ENCODE data around the gene PGC. TPM values are rescaled to one million over a fixed set of nuclear protein-coding genes. Genes with fewer than 3 reads are reported as not detected.

Gene PGC
- total and polyA plus RNA-seq, 9 of the 15 experiments (the other 6 are each of a cell fraction or from before 2014, with no cell fraction given), result 0.17 to 0.40 TPM; not detected in 7

DNA sequence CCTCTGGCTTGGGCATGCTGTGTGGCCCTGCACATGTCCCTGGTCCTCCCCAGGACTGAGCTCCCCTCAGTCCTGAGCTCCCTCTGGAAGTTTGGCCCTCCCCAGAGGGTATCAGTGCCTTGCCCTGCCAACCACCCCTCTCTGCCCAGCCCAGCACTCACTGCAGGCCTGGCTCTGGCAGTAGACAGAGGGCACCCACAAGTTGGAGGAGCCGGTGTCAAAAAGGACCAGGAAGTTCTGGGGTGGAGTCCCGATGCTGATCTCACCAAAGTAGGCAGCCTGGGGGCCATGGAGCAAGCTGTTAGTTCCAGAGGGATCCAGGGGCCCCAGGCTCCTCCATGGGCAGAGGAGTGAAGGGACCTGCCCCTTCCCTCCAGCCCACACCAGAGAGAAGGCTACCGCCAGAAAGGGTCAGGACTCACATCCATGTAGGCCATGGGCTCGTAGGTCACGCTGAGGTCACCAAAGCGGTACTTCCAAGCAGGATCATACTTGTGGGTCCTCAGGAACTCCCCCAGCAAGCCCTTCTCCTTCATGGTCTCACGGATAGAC is 2.9 kb downstream of the PGC start:
- H3K4me3 ChIP-seq, result no peak overlapping the region
- no peaks in the 10 kb centered on the region for H3K9me1 ChIP-seq (ENCODE audit: control insufficient read depth, insufficient read depth, low read length)
- FAIRE-seq, result no peak
- 10% methylated on average over 7 of the region's 7 CpGs for WGBS (ENCODE audit: insufficient coverage, low coverage, missing lambda C conversion rate)
- ChIA-PET POLR2A (interaction anchor here (0.6 to 1.0 kb wide), 2 partner anchors 13 to 344 kb away, joined by 3 to 4 read pairs; no protein-coding TSS in a partner anchor), CTCF (ENCODE audit: low intra/inter-chr PET ratio) (no interaction called here)
- no peak overlapping the region for H2AFZ ChIP-seq (ENCODE audit: low read depth, low read length)
- no peaks in the 10 kb centered on the region for H3K9me3 ChIP-seq (replicated peaks; ENCODE audit: control insufficient read depth, insufficient read depth, low read depth, low read length)
- H4K20me1 ChIP-seq (replicated peaks; ENCODE audit: control insufficient read depth, insufficient read depth, low read length), result no peaks in the 10 kb centered on the region; the same call in none of the 2 replicates
- intact Hi-C loops (cut with micrococcal nuclease) (no loop called here), in situ Hi-C loops (cut with MboI) (no loop called here)
- H3K27me3 ChIP-seq (ENCODE audit: control insufficient read depth in 2 of 2, insufficient read depth in 2 of 2, low read length in 2 of 2), result peaks cover 29 to 48% of the 10 kb centered on the region in 2 experiments; a peak in 4 of 5 replicates
- no TSS peak for BruUV-seq (replicated peaks)
- no peak overlapping the region for H3K27ac ChIP-seq (ENCODE audit: extremely low read depth, low read depth, low read length)
- no peak overlapping the region for H3K9ac ChIP-seq (ENCODE audit: insufficient read depth in 1 of 2, low read depth in 2 of 2, low read length in 2 of 2)
- DNase-seq (ENCODE audit: extremely low read depth in 1 of 4, low spot score in 3 of 4), result no peak
- H3K36me3 ChIP-seq (ENCODE audit: control insufficient read depth, insufficient read depth, low read length), result no peaks in the 10 kb centered on the region
- TF ChIP-seq SMARCC2 (IDR thresholded peaks at IDR 0.05; ENCODE audit: low read depth) (no peak), MAFF (IDR thresholded peaks at IDR 0.05; ENCODE audit: low read length) (no peak), MEF2D (tag; conservative IDR thresholded peaks at IDR 0.05; ENCODE audit: low read depth) (no peak), OTX1 (CRISPR knock-in tag; IDR thresholded peaks at IDR 0.05) (no peak), ADNP (tag; IDR thresholded peaks at IDR 0.05) (no peak), TCF7 (IDR thresholded peaks at IDR 0.05; ENCODE audit: borderline replicate concordance) (no peak), ZNF444 (CRISPR knock-in tag; IDR thresholded peaks at IDR 0.05) (no peak), ZC3H4 (CRISPR knock-in tag; IDR thresholded peaks at IDR 0.05; ENCODE audit: borderline replicate concordance) (no peak), ZNF253 (CRISPR knock-in tag; conservative IDR thresholded peaks at IDR 0.05) (no peak), CREBBP (IDR thresholded peaks at IDR 0.05; ENCODE audit: low read depth, low read length) (no peak), ZNF263 (CRISPR knock-in tag; IDR thresholded peaks at IDR 0.05; ENCODE audit: borderline replicate concordance) (no peak)
- TF ChIP-seq, protein P1, sequence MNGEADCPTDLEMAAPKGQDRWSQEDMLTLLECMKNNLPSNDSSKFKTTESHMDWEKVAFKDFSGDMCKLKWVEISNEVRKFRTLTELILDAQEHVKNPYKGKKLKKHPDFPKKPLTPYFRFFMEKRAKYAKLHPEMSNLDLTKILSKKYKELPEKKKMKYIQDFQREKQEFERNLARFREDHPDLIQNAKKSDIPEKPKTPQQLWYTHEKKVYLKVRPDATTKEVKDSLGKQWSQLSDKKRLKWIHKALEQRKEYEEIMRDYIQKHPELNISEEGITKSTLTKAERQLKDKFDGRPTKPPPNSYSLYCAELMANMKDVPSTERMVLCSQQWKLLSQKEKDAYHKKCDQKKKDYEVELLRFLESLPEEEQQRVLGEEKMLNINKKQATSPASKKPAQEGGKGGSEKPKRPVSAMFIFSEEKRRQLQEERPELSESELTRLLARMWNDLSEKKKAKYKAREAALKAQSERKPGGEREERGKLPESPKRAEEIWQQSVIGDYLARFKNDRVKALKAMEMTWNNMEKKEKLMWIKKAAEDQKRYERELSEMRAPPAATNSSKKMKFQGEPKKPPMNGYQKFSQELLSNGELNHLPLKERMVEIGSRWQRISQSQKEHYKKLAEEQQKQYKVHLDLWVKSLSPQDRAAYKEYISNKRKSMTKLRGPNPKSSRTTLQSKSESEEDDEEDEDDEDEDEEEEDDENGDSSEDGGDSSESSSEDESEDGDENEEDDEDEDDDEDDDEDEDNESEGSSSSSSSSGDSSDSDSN (IDR thresholded peaks at IDR 0.05; ENCODE audit: borderline replicate concordance in 1 of 2, low read depth in 2 of 2, low read length in 2 of 2), result no peak
- TF ChIP-seq, protein P2, sequence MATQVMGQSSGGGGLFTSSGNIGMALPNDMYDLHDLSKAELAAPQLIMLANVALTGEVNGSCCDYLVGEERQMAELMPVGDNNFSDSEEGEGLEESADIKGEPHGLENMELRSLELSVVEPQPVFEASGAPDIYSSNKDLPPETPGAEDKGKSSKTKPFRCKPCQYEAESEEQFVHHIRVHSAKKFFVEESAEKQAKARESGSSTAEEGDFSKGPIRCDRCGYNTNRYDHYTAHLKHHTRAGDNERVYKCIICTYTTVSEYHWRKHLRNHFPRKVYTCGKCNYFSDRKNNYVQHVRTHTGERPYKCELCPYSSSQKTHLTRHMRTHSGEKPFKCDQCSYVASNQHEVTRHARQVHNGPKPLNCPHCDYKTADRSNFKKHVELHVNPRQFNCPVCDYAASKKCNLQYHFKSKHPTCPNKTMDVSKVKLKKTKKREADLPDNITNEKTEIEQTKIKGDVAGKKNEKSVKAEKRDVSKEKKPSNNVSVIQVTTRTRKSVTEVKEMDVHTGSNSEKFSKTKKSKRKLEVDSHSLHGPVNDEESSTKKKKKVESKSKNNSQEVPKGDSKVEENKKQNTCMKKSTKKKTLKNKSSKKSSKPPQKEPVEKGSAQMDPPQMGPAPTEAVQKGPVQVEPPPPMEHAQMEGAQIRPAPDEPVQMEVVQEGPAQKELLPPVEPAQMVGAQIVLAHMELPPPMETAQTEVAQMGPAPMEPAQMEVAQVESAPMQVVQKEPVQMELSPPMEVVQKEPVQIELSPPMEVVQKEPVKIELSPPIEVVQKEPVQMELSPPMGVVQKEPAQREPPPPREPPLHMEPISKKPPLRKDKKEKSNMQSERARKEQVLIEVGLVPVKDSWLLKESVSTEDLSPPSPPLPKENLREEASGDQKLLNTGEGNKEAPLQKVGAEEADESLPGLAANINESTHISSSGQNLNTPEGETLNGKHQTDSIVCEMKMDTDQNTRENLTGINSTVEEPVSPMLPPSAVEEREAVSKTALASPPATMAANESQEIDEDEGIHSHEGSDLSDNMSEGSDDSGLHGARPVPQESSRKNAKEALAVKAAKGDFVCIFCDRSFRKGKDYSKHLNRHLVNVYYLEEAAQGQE (IDR thresholded peaks at IDR 0.05; ENCODE audit: borderline replicate concordance), result no peak
- TF ChIP-seq, protein P2 (CRISPR knock-in tag; IDR thresholded peaks at IDR 0.05; ENCODE audit: low read depth), result no peak
- no peak overlapping the region for H3K4me2 ChIP-seq (ENCODE audit: insufficient read depth, low read length)
- ATAC-seq, result no peak
- no peaks in the 10 kb centered on the region for H3K79me2 ChIP-seq (ENCODE audit: control insufficient read depth, insufficient read depth, low read length)
- peaks cover 14 to 18% of the 10 kb centered on the region in 2 experiments for H3K4me1 ChIP-seq (replicated peaks in 1 of 2; ENCODE audit: control insufficient read depth in 2 of 2, insufficient read depth in 2 of 2, low read length in 2 of 2)
